Femur (tissue), 1 donor: ENCODE measurements around the gene AUTS2.

ENCODE experiments used
- DNase-seq: peaks from one replicate; pipeline ENCODE4 v3.0.0-alpha.2; 2017

AUTS2 gene

GRCh38 chr7:70655694-70656093 lies 1057.4 kb downstream of the AUTS2 start:
- no peak for DNase-seq

- peak; percentile 51 for DNase-seq
Observed at GRCh38 chr7:70657571-70657970, 1059.3 kb downstream of the AUTS2 start.

- no peak for DNase-seq
Observed at GRCh38 chr7:70657989-70658632, 1059.8 kb downstream of the AUTS2 start.

GRCh38 chr7:70659263-70659662 lies 1061.0 kb downstream of the AUTS2 start:
- no peak for DNase-seq

DNA sequence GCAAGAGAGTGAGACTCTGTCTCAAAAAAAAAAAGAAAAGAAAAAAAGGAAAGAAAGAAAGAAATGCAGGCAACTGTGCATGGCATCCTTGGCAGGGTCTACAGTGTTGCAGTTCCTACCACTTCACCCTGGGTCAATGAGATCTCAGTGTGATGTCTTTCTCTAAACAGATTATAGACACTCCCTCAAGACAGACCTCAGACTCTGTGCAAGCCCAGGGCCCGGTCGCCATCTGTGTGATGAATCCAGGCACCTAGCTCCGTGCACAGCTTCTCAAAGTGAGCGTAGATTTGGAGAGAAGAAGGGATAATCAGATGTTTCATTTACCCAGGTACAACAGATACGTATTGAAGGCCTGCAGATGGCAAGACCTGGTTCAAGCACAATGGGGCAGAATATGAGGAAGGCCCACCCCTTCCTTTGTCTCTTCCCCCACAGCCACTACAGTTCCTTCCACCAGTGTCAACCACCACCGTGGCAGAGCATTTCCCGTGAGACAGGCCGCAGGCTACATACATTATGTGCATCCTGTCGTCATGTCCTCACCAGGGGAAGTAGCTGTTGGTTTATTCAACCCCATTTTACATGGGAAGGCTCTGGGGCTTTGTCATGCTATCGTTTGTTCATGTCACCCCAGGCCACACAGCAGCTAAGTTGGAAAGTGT lies 1062.0 kb downstream of the AUTS2 start:
- no peak for DNase-seq

GRCh38 chr7:70660819-70661191 lies 1062.5 kb downstream of the AUTS2 start:
- no peak for DNase-seq

DNA sequence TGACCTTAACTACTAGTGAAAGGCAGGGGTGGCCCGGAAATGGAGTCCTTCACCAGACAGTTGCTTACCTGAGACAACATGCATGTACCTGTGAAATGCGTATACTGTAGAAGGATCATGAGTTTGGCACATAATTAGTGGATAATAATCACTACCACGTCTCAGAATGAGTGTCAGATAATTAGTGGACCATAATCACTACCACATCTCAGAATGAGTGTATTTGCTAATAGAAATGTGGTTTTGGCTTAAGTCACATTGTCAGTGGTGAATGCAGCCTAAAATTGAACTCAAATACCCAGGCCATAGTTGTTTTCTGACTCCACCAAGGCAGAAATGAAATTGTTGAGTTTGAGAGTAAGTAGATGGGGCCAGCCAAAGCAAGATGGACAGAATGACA lies 1065.4 kb downstream of the AUTS2 start:
- DNase-seq, result no peak

DNA sequence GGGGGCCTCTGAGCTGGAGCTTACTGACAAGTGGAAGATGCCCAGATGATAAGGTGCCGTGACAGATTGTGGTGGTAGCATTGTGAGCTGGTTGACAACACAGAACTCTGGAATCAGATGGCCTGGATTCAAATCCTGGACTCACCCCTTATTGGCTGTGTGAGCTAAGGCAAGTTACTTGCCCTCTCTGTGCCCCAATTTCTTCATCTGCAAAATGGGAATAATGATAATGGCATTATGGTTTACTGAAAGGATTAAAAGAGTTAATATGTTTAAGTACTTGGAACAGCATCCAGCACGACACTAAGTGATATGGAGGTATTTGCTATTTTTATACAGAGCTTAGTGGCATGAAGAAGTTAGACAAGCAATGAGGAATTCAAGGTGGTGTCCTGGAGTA lies 1067.7 kb downstream of the AUTS2 start:
- no peak for DNase-seq

- DNase-seq, result no peak
Observed at GRCh38 chr7:70667406-70667805, 1069.1 kb downstream of the AUTS2 start.

DNA sequence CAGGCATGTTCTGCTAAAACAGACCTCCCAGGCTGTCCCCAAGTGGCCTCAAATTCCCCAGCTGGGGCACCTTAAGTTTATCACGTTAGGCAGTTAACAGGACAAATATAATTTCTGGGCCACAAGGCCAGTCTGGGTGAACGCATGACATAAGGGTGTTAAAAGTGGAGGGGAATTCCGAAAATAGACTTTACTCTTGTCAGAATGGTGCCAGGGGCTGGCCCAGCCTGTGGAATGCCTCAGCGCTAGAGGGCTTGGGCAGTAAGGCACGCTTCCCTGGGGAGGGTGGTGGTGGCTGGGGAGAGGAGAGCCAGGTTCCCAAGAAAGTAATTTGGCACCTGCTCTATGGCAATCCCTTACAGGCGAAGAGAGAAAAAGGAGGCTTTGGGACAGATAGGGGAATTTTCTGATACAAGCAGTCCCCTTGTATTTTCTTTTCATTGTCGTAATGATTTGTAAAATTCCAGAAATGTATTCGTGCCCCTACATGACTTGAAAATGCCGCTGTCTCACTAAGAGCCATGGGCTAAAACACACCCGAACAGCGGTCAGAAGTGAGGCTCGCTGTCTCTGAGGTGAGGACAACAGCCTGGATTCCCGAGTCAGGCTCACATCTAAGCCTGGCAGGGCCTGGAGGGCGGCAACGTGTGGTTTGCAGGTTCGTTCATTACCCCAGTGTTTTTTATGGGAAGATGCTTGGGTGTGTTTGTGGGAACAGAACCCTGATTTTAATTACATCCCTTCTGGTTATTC lies 1070.5 kb downstream of the AUTS2 start:
- peak; percentile 51 for DNase-seq

GRCh38 chr7:70669854-70670253 lies 1071.6 kb downstream of the AUTS2 start:
- no peak for DNase-seq

DNA sequence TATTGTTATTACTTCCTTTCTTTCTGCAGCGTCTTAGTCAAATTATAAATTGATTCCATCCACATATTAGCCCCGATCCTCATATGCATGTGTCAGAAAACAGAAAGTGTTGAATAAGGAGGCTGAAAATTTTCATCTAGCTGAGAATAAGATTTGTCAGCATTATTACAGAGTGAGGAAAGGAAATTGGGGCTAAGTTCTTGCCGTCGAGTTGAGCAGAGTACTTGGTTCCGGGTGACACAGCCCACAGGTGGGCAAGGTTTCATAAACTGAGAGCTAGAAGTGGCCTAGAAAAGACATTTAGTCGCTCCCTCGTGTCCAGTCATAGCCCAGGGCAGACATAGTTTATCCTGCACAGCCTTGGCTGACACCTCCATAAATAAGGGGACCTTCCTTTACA lies 1072.0 kb downstream of the AUTS2 start:
- DNase-seq, result no peak

DNA sequence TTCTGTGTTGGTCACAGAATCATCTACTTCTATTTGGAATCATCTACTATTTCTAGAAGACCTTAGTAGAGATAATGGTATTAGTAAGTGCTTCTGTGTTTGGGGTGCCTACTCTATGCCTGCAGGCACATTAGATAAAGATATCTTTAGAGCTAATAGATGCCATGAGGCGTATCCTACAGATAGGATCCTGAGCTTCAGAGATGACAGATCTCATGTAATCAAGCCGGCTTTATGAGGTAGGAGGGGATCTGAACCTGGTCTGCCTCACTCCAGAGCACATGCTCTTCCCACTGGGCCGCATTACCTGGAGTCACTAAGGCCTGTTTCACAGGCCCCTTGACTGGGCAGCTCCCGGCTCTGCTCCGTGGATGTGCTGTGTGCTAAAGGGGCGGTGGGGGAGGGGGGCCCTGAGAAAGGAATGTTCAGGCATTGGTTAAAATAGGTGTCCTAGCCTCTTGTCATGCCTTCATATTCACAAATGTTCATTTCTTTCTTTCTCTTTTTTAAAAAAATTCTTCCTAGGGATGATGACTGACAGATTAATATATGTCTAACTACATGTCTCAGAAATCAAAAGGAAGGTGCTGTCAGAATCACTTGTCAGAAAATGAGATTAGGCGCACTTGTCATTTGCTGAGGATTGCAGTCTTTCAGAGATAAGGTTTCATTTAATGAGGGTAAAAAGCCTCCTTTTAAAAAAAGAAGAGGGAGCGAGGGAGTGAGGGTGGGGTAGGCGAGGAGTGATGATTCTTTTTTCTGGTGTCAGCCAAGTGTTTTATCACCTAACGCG lies 1075.7 kb downstream of the AUTS2 start:
- DNase-seq, result no peak

GRCh38 chr7:70674571-70675010 lies 1076.3 kb downstream of the AUTS2 start:
- DNase-seq, result no peak

DNA sequence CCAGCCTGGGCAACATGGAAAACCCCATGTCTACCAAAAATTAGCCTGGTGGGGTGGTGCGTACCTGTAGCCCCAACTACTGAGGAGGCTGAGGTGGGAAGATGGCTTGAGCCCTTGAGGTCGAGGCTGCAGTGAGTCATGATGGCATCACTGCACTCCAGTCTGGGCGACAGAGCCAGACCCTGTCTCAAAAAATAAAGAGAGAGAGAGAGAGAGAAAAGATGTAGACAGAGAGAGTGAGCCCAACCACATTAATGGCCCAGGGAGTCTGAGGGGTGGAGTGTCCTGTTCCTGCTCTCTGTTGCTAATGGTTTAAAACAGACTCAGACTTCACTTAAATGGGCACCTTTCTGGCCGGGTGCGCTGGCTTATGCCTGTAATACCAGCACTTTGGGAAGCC lies 1078.0 kb downstream of the AUTS2 start:
- DNase-seq, result no peak

GRCh38 chr7:70678621-70679251 lies 1080.5 kb downstream of the AUTS2 start:
- no peak for DNase-seq

GRCh38 chr7:70679661-70680060 lies 1081.4 kb downstream of the AUTS2 start:
- no peak for DNase-seq

DNA sequence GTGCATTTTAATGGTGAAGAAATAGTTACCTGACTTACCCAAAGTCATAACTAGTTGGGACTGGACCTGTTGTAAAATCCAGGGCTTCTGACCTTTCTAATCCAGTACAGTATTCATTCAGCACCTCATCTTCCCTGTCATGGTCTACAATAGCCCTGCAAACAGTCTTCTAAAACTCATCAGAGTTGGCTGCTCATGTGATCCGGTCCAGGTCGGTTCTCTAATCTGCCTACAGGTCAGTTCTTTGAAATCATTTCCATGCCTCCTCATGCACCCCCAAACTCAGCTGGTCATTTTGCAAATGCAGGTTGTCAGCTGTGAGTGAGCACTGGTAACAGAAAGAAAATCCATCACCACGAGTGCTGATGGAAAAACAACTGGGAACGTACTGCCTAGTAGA lies 1082.0 kb downstream of the AUTS2 start:
- no peak for DNase-seq

- DNase-seq, result no peak
Observed at GRCh38 chr7:70680743-70681468, 1082.6 kb downstream of the AUTS2 start.

DNA sequence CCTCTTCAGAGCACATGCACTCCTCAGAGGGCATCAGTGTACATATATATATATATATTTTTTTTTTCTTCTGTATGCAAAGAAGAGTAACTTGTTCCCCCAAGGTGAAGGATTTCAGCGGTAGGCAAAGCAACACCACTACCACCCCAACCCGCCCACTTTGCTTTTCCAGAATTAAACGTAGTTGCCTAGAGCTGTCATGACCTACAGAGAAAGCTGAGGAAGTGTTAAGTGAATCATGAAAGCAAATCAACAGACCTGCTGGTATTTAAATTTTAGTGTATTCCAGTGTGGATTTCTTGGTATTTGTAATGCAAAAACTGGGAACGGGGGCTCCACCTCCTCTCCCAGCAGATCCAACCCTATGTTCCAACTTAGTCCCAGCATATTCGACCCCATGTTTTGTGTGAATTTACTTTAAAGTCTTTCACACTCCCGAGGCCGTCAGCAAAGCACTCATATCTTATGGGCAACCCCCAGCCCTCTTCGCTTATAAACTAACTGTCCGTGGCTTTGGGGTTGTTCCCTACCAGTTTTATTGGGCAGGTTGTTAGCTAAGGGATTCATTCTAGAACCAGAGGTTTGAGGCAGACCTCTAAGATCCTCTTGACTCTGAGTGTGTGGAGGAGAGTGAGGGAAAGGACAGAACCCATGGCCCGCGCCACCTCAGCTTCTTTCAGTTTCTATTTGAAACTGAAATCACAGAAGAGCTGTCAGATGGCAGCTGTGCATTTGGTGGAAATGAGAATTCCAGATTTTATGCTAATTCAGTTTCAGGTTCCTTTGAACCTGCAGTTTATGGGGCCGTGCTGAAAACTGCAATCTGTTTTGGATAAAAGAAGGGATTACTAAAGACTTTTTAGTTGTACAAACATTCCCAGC lies 1083.4 kb downstream of the AUTS2 start:
- no peak for DNase-seq

DNA sequence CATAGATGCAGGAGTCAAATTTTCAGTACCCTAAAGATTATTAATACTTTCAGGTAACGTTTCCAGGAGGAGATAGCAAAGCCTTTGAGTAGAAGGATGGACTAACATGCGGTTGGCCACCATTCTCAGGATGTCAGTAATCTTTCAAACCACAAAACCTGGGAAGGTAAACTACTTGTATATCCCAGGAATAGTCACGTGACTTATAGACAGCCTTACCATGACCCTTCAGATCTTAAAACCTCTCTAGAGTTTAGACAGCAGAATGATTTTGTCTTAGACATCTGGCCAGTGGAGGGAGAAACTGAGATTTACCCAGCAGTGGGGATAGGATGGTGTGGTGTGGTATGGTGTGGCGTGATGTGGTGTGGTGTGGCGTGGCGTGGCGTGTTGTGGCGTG lies 1085.9 kb downstream of the AUTS2 start:
- DNase-seq, result no peak
